Fibroblast of skin of left biceps (primary cell): Measurements from ENCODE around the gene HSPB3.
A peak's percentile ranks its signal among the peaks of the same experiment; 100 is the strongest.
"Not testable (repeated sequence)": the region's sequence is repeated elsewhere in the genome, so short reads cannot be mapped to it uniquely, and the experiment has no call there.

ENCODE experiments used
- DNase-seq, 2 experiments: peaks; one replicate each; pipeline ENCODE4 v3.0.0-alpha.2; 2013; ENCODE audit warnings: low read depth in 2 of 2

Gene HSPB3, protein sequence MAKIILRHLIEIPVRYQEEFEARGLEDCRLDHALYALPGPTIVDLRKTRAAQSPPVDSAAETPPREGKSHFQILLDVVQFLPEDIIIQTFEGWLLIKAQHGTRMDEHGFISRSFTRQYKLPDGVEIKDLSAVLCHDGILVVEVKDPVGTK

DNA sequence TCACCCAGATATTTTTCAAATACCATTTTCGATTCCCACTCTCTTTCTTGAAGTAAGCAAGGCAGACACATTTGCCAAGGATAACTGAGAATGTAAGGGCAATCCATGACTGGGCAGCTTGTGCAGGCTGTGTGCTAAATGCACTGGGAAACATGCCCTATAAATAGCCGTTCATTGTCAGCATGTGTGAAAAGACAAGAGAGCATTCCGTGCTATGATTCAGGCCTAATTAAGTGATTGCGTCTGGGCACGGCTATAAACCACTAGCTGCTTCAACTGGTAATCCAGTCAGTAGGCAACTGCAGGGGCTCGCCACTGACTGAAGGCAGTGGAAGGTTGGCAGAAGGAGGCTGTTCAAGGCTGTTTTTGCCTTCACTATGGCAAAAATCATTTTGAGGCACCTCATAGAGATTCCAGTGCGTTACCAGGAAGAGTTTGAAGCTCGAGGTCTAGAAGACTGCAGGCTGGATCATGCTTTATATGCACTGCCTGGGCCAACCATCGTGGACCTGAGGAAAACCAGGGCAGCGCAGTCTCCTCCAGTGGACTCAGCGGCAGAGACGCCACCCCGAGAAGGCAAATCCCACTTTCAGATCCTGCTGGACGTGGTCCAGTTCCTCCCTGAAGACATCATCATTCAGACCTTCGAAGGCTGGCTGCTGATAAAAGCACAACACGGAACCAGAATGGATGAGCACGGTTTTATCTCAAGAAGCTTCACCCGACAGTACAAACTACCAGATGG is at the start of gene HSPB3:
TSS of gene HSPB3 (plus strand) at position 287 of the 745 bp plus-strand sequence. CDS start at position 378, 91 bp downstream.
- DNase-seq: peak; percentile 61 to 66

GRCh38 chr5:54411176-54411575 is 44.3 kb upstream of the HSPB3 start:
- no peak for DNase-seq

DNA sequence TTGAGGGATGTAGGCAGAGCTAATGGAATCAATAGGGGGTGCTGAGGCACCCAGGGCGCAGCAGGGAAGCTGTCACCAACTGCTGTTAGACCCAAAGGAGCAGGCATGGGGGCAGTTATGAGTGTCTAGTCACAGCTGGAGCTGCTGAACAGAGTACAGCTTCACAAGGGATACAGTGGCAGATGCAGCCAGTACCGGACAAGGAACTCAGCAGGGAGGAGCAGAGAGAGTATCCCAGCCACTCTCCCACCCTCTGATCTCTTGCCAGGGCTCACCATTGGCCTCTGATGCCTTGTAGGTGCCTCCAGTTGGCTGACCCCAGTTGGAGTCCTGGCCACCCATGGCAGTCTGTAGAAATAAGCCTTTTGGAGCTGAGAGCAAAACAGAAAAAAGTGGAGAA is 42.6 kb upstream of the HSPB3 start:
- DNase-seq: no peak

DNA sequence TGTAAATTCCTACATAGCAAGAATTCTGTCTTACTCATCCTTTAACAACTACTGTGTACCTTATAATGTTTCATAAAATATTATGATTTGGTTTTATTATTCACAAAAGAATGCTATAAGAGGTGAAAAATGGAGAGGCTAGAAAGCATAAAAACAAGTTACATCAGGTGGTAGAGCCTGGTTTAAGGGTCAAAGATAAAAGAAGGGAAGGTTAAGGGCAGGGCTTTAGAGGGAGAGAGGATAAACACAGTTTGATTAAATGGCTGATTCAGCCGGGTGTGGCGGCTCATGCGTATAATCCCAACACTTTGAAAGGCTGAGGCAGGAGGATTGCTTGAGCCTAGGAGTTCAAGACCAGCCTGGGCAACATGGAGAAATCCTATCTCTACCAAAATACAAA is 40.4 kb upstream of the HSPB3 start:
- DNase-seq: no peak

DNA sequence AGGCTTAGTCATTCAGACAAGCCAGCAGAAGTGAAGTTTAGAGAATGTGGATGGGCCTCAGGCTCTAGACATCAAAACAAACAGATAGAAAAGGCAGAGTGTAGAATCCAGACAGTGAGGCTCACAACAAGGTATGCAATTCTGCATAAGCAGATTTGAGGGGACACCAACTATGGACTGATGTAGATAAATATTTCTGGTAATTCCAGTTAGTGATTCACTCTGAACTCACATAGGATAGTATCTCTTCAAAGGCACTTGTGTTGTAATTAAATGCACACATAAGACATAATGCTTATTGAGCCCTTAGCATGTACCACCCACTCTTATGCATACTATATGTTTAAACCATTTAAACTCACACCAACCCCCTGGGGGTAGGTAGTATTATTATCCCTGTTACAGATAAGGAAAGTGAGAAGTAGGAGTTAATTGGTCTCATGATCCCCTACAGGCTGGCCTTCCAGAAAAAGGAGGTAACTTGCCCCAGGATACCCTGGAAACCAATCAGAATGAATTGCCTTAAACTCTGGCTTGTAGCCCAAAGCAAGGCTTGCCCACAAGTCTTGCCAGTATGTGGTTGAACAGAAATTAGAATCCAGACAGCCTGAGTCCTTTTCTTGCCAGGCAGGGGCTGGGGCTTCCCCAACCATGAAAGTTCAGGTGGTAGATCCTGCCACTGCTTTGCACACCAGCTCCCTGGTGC is 39.5 kb upstream of the HSPB3 start:
- no peak for DNase-seq

- DNase-seq: peak in 1 of 2 experiments; percentile 11
Observed at GRCh38 chr5:54419573-54420423, 35.7 kb upstream of the HSPB3 start.

GRCh38 chr5:54420511-54420910 is 35.0 kb upstream of the HSPB3 start:
- DNase-seq: not testable (repeated sequence)

DNA sequence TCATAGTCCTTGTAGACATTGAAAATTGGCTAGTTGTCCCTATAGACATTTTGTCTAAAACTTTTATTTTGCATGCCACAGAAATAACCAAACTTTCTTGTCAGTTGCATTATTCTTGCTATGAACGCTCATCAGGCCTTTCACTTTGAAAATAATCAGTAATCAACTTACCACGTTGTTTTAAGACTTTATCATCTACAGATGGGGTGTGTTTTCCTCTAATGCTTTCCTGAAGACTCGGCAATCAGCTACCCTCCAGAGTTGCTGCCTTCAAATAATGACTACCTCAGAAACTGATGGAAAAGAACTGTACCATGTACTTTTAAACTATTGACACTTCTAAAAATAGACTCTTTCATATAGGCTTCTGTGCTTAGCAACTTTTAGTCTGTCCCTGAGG is 33.5 kb upstream of the HSPB3 start:
- no peak for DNase-seq

DNA sequence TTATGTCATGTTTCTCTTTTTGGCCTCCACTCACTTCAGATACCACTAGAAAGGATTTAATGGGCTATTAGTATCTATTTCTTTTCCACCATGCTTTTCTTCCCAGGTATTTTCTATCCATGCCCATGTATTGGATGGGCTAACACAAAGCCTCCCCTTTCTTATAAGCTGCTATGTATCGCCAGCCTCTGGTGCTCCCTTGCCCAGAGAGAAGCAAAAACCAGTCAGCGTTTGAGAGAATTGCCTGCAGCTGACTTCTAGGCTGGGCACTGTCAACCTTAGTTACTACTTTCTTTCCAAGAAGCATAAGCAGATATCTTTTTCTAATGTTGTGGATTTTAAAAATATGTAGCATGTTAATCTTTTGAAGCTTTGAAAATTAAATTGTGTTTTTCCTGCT is 30.2 kb upstream of the HSPB3 start:
- no peak for DNase-seq

DNA sequence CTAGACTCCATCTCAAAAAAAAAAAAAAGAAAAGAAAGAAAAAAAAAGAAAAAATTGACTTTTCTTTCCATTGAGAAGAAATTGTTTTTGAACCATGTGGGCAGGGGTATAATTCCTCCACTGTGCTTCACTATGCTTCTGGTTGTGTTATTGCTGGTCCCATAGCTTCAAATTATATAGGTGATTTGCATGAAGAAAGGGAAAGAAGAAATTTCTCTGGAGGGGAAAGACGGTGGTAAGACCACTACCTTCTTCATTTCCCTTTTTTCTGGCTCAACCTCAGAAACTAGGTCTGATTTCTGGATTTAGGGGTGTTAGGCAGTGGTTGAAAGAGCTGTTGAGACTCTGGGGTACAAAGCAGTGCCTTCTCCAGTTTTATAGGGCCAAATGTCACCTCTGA is 29.3 kb upstream of the HSPB3 start:
- DNase-seq: no peak

- DNase-seq: not testable (repeated sequence)
Observed at GRCh38 chr5:54434650-54435049, 20.8 kb upstream of the HSPB3 start.

DNA sequence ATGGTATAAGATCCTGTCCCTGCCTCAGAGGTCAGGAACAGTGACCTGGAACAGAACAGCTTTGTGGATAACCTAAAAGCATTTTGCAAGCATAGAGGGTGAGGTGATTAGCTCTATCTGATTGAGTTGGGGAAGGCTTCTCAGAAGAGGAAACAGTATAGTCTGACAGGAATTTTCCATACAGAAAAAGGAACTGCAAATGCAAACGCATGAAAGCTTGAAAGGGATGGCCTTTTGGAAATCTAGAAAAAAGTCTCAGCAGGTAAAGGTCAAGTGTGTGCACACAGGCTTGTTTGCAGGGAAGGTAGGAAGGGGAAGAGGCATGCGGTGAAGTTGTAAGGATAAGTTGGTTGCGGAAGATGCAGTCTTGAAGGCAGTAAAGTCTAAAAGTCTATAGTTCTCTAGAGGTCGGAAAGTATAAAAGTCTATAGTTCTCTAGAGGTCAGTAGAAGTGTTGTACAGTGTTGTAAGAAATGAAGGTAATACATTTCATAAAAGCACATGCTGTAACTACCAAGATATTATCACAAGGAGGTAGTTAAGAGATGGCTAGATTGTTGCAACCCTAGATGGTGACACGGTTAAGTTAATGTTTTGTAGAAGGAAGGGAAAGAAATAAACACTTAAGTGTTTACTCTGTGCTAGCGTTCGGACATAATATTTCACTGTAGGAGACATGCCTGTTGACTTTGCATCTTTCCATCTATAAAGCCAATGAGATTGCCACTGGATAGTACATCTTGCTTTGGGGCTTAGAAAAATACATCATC is 16.7 kb upstream of the HSPB3 start:
- DNase-seq: no peak

DNA sequence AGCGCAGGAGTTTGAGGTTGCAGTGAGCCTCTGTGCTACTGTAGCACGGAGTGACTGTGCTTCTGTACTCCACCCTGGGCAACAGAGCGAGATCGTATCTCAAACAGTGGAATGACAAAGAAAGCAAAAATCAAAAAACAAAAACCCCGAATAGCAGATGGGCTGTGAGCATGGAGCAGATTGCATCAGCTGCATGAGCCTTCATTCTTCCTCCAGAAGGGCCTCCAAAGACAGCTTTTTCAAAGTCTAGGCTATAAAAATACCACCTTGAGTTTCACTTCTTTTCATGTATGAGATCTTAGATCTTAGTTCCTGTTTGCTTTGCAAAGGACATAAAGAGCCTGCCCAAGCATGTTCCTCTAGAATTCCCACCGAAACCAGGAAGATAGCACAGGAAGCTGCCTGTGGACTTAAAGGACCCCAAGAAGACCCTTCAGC is 15.0 kb upstream of the HSPB3 start:
- DNase-seq: no peak

- no peak for DNase-seq
Observed at GRCh38 chr5:54442271-54442670, 13.2 kb upstream of the HSPB3 start.

DNA sequence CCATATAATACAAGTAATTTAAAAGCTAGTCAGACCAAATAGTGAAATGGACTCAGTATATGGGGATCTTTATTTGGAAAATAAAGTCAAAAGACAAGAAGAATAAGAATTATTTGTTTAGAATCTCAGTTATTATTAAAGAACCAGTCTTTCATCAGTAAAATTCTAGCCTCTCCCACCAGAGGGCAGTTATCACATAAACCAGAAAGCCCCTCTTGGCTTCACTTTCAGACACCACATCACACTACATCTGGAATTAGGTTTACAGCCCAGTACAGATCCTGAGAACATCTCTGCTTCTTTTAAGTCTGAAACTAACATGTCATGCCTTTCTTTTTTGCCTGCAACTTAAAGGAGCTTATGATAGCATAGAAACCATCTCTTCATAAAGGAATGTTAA is 12.2 kb upstream of the HSPB3 start:
- peak in 1 of 2 experiments; percentile 36 for DNase-seq

- DNase-seq: no peak
Observed at GRCh38 chr5:54445691-54446378, 9.7 kb upstream of the HSPB3 start.

GRCh38 chr5:54446379-54446732 is 9.1 kb upstream of the HSPB3 start:
- DNase-seq: no peak

DNA sequence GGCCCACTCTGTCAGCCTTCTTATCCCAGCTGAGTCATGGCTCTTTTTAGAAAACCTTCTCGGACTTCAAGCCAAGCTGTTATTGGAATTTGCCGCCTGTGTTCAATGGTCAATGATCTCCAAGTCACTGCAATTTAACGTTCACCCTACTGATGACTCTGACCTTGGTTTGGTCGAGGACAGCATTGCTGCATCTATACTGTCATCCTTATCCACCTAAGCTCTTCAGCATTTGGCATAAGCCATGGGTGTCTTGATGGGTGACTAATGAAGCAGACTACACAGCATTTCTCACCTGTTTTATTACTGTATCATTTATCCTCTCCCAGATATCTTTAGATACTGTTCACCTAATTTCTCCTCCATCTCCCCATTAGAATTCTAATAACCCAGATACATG is 5.6 kb upstream of the HSPB3 start:
- no peak for DNase-seq

DNA sequence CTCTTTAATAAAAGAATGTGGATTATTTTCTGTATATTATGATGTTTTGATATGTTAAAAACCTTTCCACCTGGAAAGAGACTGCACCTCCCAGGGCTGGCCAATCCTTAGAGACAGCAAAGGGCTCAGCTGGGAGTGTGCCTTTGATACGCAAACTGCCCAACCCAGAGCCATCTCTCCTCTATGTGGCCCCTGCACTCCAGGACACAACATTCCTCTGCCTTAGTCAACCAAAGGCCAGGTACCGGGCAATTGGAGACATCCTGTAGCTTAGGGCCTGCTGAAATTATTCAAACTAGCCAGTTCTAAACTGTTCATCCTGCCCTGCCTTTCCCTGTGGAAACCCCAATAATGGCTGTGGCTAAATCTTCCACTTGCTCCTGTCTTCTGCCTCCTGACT is 5.0 kb upstream of the HSPB3 start:
- no peak for DNase-seq

- no peak for DNase-seq
Observed at GRCh38 chr5:54453046-54453445, 2.5 kb upstream of the HSPB3 start.

DNA sequence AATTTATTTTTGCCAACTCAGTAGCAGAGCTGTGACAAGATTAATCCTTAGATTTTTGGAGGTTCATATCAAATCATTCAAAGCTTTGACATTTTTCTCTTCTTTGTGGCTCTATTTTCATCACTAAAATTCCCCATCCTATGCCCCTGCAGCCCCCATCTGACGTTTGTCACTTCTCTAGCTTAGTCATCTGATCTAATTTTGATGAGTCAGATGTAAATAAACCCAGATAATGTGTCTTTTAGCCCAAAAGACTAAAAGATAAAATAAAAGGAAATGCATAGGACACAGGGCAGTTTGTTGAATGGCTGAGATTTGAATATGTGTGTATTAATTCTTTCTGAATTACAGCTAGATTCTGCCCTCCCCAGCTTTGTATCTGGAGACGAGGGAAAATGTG is 897 bp upstream of the HSPB3 start:
- DNase-seq: no peak
